GM20000 (cell line): ENCODE data around the gene UCHL5.
"Not testable (repeated sequence)": the region's sequence is repeated elsewhere in the genome, so short reads cannot be mapped to it uniquely, and the experiment has no call there.

Experiments used
- DNase-seq: peaks from one replicate; pipeline ENCODE4 v3.0.0; 2012; ENCODE audit warnings: low spot score
- TF ChIP-seq, protein P1 (sequence below): IDR thresholded peaks from 2 replicates; pipeline ENCODE4 v1.5.1; 2012; ENCODE audit warnings: mild to moderate bottlenecking, control low read depth; ENCODE audit errors: extremely low read depth, missing control alignments

The UCHL5 gene

DNA sequence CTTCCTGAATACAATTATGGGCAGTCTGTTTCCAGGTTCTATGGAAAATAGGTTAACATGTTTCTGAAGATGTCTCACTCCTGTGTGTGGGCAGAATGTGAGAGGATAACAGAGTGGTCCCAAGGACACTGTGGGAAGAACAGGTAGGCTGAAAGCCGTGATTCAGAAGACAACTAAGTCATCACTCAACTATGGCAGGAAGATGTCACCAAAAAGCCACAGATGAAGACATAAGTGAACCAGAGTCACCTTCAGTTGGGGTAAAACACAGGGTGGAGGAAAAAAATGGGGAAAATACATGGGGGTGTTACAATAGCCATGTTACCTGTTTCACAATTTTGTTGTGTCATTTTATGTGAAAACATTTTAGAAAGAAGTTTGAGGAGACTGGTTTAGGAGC is 75.1 kb downstream of the UCHL5 start:
- TF ChIP-seq, protein P1, sequence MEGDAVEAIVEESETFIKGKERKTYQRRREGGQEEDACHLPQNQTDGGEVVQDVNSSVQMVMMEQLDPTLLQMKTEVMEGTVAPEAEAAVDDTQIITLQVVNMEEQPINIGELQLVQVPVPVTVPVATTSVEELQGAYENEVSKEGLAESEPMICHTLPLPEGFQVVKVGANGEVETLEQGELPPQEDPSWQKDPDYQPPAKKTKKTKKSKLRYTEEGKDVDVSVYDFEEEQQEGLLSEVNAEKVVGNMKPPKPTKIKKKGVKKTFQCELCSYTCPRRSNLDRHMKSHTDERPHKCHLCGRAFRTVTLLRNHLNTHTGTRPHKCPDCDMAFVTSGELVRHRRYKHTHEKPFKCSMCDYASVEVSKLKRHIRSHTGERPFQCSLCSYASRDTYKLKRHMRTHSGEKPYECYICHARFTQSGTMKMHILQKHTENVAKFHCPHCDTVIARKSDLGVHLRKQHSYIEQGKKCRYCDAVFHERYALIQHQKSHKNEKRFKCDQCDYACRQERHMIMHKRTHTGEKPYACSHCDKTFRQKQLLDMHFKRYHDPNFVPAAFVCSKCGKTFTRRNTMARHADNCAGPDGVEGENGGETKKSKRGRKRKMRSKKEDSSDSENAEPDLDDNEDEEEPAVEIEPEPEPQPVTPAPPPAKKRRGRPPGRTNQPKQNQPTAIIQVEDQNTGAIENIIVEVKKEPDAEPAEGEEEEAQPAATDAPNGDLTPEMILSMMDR: no peak
- no peak for DNase-seq

DNA sequence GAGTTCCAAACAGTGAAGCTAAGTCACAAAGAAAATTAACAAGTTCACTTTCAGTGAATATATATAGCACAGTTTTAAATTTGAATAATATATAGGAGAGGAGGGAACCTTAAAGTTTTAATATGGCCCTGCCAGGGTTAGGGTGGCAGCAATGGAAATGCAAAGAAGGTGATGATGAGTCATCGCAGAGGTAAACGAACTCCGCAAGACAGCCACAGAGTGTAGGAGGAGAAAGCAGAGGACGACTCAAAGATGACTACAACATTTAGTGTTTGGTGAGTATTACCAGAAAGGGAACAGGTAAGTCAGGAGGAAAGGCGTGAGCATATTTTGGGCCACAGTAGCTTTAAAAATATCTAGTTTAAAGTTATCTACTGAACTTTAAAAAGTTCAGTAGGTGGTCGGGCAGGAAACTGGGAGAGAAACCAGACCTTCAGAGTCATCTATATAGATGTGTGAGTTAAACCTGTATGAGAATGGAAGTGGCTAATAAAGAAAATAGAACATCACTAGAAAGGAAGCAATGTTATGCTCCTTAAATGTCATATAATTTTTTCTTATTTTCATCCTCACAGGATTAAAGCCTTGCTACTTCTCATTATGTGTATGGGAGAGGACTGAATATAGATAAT is 75.7 kb downstream of the UCHL5 start:
- TF ChIP-seq, protein P1: no peak
- peak; percentile 49 for DNase-seq

DNA sequence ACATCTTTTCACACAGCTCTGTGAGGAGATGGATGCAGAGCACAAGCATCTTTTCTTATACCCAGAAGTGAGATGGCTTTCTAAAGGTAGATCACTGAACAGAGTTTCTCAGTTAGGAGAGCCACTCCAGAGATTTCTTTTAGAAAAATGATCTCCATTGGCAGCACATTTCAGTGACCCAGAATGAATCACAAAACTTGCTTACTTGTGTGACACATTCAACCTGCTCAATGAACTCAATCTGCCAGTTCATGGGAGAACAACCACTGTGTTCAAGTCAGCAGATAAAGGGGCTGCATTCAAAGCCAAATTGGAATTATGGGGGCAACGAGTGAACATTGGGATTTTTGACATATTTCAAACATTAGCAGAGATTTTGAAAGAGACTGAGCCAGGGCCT is 78.3 kb downstream of the UCHL5 start:
- no peak for DNase-seq
- TF ChIP-seq, protein P1: no peak

DNA sequence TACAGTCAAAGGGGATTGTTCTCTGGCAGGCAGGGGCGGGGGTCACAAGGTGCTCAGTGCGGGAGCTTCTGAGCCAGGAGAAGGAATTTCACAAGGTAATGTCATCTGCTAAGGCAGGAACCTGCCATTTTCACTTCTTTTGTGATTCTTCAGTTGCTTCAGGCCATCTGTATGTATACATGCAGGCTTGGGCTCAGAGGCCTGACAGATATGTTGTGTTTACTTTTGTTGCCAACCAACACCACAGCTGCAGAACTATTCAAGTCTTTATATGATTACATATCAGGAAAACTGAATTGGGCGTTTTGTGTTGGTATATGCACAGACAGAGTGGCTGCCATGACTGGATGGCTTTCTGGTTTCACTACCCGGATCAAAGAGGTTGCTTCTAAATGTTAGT is 78.8 kb downstream of the UCHL5 start:
- DNase-seq: not testable (repeated sequence)

DNA sequence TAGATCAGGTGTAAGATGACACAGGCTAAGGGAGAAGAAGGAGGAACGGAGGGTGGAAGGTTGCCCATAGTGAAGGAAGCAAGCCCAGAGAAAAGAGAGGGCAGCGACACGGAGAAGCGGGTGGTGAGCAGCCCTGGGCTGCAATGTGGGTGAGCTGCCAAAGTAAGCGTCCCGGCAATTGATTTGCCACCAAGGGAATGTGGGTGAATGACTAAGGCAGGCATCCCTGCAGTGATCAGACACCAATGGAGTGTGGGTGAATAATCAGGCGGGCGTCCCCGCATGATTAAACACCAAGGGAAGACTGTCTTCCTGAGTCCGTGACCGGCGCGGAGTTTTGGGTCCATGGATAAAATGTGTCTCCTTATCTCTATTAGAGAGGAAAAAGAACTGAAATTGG is 79.6 kb downstream of the UCHL5 start:
- TF ChIP-seq, protein P1: no peak
- no peak for DNase-seq

DNA sequence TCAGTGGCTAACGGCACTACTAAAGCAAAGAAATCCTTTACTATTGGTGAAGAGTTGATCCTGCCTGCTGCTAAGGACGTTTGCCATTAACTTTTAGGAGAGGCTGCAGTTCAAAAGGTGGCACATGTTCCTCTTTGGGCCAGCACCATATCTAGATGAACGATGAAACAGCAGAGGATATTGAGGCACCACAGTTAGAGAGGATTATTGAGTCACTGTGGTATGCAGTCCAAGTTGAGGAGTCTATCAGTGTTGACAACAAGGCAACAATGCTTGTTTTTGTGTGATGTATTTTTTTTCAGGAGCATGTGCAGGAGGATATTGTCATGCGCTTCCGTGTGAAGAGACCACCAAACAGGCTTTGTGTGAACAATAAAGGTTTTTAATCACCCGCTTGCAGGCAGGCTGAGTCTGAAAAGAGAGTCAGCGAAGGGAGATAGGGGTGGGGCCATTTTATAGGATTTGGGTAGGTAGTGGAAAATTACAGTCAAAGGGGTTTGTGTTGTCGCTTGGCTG is 80.9 kb downstream of the UCHL5 start:
- no peak for DNase-seq
- TF ChIP-seq, protein P1: no peak

DNA sequence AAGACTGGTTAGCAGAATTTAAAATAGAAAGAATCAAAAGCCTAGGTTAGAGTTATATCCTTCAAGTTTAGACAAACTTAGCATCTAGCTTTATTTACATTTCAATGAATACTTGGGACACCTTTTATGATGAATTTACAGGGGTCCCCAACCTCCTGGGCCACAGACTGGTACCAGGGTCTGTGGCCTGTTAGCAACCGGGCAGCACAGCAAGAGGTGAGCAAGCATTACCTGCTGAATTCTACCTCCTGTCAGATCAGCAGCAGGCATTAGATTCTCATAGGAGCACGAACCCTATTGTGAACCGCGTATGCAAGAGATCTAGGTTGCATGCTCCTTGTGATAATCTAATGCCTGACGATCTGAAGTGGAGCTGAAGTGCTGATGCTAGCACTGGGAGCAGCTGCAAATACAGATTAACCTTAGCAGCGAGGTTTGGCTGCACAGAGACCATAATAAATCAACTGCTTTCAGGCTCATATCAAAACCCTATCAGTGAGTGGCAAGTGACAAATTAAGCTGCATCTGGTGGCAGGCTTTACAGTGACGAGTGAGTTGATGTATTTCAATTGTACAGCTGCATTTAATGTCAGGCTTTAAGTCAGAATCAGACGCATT is 82.0 kb downstream of the UCHL5 start:
- TF ChIP-seq, protein P1: no peak
- no peak for DNase-seq

DNA sequence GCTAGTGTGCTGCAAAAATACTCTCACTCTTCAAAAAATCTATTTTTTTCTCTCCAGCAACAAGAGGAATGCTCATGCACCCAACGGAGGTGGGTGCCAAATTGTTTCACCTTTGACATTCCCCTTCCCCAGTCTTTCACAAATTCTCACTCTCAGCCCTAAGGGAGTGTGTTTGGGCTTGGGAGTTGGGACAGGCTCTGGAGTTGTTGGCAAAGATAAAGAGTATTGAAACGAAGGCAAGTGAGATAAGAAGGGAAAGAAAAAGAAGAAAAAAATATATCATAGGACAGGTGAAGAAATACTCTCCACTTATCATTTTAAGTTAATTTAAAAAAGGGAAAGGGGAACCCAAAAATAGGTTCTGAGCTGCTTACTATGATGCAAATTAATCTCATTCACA is 82.6 kb downstream of the UCHL5 start:
- DNase-seq: no peak

More for the DNA sequence above, 82.6 kb downstream of the UCHL5 start:
- TF ChIP-seq, protein P1: no peak
